ENCODE measurements around the gene HLA-DQA1. TPM values are rescaled to one million over a fixed set of nuclear protein-coding genes. Genes with fewer than 3 reads are reported as not detected.

The HLA-DQA1 gene
- total and polyA plus RNA-seq, 10 of the 15 experiments (the other 5 are each of a cell fraction or from before 2014, with no cell fraction given), result 289 to 1,769 (median 460) TPM

DNA sequence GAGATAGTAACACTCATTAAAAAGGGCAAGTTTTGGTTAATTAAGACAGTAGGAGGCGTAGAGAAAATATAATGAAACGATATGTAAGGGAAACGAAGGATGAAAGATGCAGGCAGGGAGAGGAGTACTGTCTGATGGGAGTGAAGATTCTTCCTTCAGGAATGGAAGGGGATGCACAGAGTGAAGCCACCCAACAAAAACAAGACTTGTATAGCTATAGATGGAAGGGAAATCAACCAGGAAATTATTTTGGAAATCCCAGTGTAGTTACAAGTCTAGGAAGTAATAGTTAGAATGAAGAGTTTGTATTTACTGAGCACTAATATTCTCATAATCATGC lies 27.8 kb upstream of the HLA-DQA1 start (continued):
- no peak for TF ChIP-seq E4F1 (IDR thresholded peaks at IDR 0.05; ENCODE audit: borderline replicate concordance, partially characterized antibody)
- TF ChIP-seq MAX (IDR thresholded peaks at IDR 0.05; ENCODE audit: low read depth, low read length), result no peak
- no peak for TF ChIP-seq EGR1 (IDR thresholded peaks at IDR 0.05; ENCODE audit: borderline replicate concordance in 1 of 2, low read depth in 2 of 2, low read length in 2 of 2)

DNA sequence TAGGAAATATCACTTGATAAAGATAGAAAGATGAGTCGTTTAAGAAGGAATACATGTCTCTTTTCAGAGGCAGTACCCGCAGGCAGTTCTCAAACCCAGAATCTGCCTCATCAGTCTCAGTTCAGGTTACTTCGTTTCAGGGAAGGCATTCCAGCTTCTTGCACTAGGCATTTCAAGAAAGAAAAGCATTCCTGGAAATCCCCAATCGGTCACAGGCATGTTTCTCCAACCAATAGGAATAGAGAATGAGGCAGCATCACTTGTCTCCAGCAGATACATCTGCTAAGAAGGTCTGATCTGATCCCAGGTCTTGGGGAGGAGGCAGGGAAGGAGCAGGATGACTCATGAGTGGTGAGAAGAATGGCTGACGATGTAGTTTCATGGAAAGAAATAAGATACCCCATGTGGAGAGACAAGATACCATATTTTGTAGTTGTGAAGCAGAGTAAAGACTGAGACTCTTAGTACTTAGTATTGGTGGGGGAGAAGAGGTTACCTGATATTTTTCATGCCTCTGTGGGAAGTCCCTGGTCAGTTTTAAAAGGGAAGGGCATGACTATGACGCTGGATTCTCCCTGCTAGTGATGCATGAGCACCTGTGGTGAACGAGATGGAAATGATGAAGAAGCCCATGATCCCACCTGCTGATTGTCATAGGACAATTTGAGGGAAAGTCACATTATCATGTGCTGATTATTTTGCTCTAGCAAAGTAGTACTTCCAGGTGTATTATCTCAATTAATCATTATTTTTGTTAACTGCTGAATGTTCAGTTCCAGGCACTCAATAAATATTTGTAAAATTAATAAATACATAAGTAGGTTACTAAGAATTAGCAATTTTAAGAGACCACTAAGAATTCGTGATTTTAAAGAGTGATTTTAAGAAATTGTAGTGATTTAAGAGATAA lies 27.2 kb upstream of the HLA-DQA1 start:
- peak; percentile 100 for DNase-seq (ENCODE audit: low read depth, low spot score)
- no peaks in the 10 kb centered on the region for H3K27me3 ChIP-seq (replicated peaks in 1 of 2; ENCODE audit: control insufficient read depth in 2 of 2, insufficient read depth in 2 of 2, low read length in 1 of 2)
- ATAC-seq, result peak; percentile 84
- H3K79me2 ChIP-seq (ENCODE audit: control insufficient read depth, insufficient read depth, low read length), result peaks cover 17% of the 10 kb centered on the region
- no peaks in the 10 kb centered on the region for H4K20me1 ChIP-seq (ENCODE audit: control insufficient read depth, insufficient read depth)
- CTCF ChIA-PET, result interaction anchor here (0.5 to 2.5 kb wide), 3 partner anchors 11 to 80 kb away, joined by 3 to 13 read pairs (median 5); no protein-coding TSS in a partner anchor
- TSS peak; percentile 91 for BruUV-seq (replicated peaks)
- SMC1A ChIA-PET (ENCODE audit: uncharacterized antibody, unreplicated experiment), result interaction anchor here (0.7 to 5.8 kb wide), 10 partner anchors 8 to 171 kb away, joined by 3 to 36 read pairs (median 6); partner anchors contain the start of genes HLA-DQA1 and HLA-DRA
- no peaks in the 10 kb centered on the region; the same call in 2 of the 3 replicates for H3K9me3 ChIP-seq (replicated peaks; ENCODE audit: control insufficient read depth, insufficient read depth, low read length)
- peak overlapping the region; percentile 95 for H3K27ac ChIP-seq (ENCODE audit: control insufficient read depth, insufficient read depth)
- POLR2A ChIA-PET, result interaction anchor here (0.6 to 4.8 kb wide), 13 partner anchors 11 to 174 kb away, joined by 3 to 50 read pairs (median 4); partner anchors contain the start of genes HLA-DQA1, HLA-DQB1 and HLA-DRB1
- 2% methylated on average over 8 of the region's 8 CpGs for WGBS (ENCODE audit: insufficient coverage, insufficient replicate concordance, low lambda C conversion rate, missing lambda C conversion rate)
- peak overlapping the region; percentile 16 for H2AFZ ChIP-seq (ENCODE audit: control insufficient read depth, low read depth, low read length)
- peaks cover 17% of the 10 kb centered on the region for H3K4me1 ChIP-seq (ENCODE audit: control insufficient read depth, insufficient read depth, low read length)
- peak overlapping the region; percentile 68 for H3K9ac ChIP-seq (ENCODE audit: control insufficient read depth, insufficient read depth, low read length)
- no peaks in the 10 kb centered on the region for H3K36me3 ChIP-seq (ENCODE audit: control insufficient read depth in 2 of 2, insufficient read depth in 2 of 2, low read length in 1 of 2)
- RAD21 ChIA-PET (ENCODE audit: unreplicated experiment), result interaction anchor here (0.6 to 3.2 kb wide), 11 partner anchors 13 to 174 kb away, joined by 3 to 21 read pairs (median 4); partner anchors contain the start of genes HLA-DQA1 and HLA-DRA
- peak overlapping the region; percentile 39 for H3K4me2 ChIP-seq (ENCODE audit: control insufficient read depth, insufficient read depth)
- intact Hi-C loops (cut with micrococcal nuclease; ENCODE audit: unreplicated experiment) (loop anchor here (1.0 to 10.0 kb wide), 6 partner anchors 13 to 245 kb away; partner anchors contain the start of genes HLA-DQA1, HLA-DQB1, HLA-DRB1 and PSMB9), in situ Hi-C loops (cut with MboI) (loop anchor here (10.0 to 25.0 kb wide), 2 partner anchors 335 to 1048 kb away; partner anchors contain the start of genes HLA-DMB and LTA)
- FAIRE-seq, result peak; percentile 83
- peak overlapping the region; percentile 3; the same call in 1 of the 2 replicates for H3K4me3 ChIP-seq
- TF ChIP-seq CREM (IDR thresholded peaks at IDR 0.05; ENCODE audit: low read depth) (peak; percentile 88), SP1 (IDR thresholded peaks at IDR 0.05; ENCODE audit: low read depth, low read length) (no peak), STAT3 (IDR thresholded peaks at IDR 0.05; ENCODE audit: low read depth, low read length) (no peak), WRNIP1 (IDR thresholded peaks at IDR 0.05; ENCODE audit: borderline replicate concordance, low read depth, low read length) (no peak), ZBTB11 (CRISPR knock-in tag; IDR thresholded peaks at IDR 0.05) (no peak), NRF1 (conservative IDR thresholded peaks at IDR 0.05; ENCODE audit: low read depth, low read length) (no peak), CHD4 (IDR thresholded peaks at IDR 0.05) (no peak), SMC3 (IDR thresholded peaks at IDR 0.05; ENCODE audit: borderline replicate concordance, low read length) (no peak), FOXM1 (IDR thresholded peaks at IDR 0.05; ENCODE audit: low read depth, low read length) (peak; percentile 40; the same call in 1 of the 2 replicates), HDGF (IDR thresholded peaks at IDR 0.05) (peak; percentile 81; the same call in 1 of the 2 replicates)
